SIG-M5 treated with dmso at 0.1 percent for 504 hours (cell line): ENCODE data around the gene SPARC.
"Not testable (repeated sequence)": the region's sequence is repeated elsewhere in the genome, so short reads cannot be mapped to it uniquely, and the experiment has no call there.

ENCODE experiments used
- DNase-seq: peaks from one replicate; lab custom pipeline; 2025; ENCODE audit not compliant: unreplicated experiment; lab: John Stamatoyannopoulos, UW

SPARC gene

DNA sequence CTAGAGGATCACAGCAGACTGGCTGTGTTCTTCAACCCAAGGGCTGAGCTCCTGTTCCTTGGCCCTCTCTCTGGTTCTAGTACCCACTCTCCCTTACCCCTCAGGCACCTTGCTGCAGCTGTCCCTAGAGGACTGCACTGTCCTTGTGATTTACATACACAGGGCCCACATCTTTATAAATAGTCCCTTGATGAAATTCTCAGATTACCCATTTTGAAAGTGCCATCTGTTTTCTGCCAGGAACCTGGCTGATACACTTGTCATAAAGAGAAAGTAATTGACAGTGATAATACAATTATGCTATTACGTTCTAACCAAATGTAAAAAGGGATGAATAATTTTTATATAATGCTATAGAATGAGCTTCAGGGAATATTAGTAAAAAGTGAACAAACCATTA, 16.5 kb upstream of the SPARC start:
- no peak for DNase-seq

DNA sequence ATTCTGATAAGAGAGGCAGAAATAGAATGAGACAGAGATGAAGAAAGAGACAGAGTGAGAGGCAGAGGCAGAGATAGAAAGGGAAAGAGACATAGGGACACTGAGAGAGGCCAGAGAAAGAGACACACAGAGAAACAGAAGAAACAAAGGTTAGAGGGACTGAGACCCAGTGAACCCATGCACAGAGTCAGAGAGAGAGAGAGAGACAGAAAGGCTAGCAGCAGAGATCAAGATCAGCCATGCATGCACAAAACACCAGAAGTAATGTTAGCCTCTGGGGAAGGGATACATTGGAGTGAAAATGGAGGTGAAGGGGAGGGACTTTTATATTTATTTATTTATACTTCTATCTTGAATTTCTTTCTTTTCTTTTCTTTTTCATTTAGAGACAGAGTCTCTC, 14.1 kb upstream of the SPARC start:
- DNase-seq, result no peak

DNA sequence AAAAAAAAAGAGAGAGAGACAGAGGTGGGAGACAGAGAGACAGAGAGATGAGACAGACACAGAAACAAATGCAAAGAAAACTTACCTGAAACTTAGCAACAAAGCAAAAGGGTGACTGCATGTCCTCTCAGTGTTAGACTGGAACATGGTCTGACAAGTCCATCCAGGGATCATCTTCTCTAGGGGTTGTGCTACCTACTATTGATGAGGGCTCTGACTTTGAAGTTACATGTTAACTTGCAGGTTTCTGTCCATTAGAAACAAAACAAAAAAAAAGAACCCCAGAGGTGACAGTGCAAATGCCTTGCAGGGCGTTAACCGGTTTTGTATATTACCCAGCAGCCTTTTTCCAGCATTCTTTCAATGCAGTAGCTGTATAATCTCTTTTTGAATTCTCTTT, 13.6 kb upstream of the SPARC start:
- DNase-seq, result no peak

DNA sequence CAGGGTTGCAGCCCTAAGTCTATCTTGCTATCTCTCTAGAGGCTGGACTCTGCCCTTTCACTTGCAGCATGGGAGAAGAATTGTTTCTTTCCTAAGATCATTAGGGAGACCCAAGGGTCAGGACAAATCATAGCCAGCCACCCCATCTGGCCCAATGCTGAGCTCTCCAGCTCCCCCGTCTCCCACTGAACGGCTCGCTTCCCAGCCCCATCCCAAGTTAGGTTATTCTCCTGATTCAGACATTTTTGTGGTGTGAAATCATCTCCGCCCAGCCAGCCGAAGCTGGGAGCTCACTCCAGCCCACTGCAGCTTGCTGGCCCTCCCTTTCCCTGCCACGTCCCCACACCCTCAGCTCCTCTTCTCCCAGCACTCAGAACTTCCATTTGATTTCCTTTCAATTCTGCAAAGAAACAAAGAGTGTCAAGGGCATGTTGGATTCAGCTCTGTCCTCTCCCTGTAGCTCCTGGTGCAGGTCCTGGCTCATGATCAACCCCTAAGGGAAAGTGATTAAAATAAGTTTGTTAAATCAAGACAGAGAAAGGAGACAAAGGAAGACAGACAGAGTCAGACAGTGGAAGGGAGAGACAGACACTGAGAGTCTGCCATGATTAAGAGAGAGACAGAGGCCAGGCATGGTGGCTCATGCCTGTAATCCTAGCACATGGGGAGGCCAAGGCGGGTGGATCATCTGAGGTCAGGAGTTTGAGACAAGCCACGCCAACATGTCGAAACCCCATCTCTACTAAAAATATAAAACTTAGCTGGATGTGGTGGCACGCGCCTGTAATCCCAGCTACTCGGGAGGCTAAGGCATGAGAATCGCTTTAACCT, 12.6 kb upstream of the SPARC start:
- no peak for DNase-seq

DNA sequence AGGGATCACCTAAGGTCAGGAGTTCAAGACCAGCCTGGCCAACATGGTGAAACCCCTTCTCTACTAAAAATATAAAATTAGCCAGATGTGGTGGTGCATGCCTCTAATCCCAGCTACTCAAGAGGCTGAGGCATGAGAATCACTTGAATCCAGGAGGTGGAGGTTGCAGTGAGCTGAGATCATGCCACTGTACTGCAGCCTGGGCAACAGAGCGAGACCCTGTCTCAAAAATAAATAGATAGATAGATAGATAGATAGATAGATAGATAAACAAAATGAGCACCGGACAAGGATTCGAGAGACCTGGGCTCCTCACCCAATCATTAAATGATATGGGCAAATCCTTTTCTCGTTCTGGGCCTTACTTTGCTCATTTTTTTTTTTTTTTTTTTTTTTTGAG, 11.4 kb upstream of the SPARC start:
- not testable (repeated sequence) for DNase-seq

DNA sequence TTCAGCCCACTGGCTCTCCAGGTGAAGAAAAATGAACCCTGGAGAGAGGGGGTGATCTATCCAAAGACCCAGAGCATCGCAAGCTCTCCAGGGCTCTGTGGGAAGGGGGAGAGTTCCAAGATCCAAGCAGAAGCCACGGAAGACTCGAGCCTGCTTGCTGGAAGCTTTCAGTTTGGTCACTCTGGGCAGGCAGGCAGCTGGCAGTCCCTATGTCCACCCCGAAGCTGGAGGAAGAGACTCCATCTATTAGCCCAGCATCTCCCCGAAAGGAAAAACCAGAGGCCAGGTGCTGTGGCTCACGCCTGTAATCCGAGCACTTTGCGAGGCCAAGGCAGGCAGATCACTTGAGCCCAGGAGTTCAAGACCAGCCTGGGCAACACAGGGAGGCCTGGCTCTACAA, 10.7 kb upstream of the SPARC start:
- DNase-seq, result no peak

DNA sequence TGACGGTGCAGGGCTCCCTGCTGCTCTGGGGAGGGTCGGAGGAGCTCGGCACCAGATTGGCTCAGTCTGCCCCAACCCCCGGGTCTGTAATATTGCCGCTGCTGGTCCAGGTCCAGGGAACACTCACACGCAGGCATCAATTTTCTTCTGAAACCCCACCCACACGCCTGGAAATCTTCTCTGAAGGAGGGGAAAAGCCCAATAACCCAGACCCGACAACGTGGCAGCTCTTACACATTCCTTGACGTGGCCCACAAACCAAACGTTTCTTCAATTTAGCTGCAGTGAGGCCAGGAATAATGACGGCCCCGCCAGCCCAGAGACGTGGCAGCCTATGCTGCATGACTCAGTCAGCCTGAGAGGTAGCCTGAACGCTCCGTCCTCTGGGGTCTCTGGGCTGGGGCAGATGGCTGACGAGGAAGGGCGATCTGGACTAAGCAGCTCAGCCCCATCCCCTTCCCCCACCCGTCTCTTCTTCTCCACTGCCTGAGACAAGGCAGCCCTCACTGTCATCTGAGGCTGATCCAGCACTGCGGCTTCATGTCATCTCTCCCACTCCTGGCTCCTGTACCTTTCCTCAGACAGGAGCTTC, 9.9 kb upstream of the SPARC start:
- no peak for DNase-seq

DNA sequence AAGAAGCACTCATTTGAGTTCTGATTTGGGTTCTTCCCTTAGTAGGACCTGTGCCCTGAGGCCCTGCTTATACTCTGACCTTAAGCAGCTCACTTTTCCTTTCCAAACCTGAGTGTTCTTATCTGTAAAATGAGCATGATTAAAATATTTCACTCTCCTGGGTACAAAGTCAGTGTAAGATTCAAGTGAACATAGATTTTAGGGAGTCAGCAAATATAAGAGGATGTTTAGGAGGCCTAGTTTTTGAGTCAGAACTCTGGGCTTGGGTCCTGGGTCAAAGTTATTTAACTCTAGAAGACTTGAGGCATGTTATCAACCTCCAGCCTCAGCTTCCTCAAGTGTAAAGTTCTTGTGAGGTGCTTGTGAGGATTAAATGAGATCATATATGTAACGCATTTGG, 8.7 kb upstream of the SPARC start:
- DNase-seq, result no peak

DNA sequence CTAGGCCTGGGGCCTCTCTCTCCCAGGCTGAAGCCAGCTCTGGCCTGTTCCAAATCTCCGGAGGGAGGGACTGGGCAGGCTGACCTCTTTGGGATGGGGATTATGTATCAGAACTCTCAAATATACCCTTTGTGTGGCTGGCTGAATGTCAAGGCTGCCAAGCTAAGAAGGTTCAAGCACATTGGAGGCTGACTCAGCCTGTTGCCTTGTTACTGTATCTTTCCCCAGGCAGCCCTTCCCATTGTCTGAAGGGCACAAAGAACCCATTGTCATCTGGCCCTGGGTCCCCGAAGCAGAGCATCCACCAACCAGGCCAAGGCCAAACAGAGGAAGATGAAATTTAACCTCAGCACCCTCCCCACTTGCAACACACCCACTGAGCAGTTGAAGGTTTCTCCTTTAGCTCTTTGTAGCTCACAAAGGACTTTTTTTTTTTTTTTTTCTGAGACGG, 7.3 kb upstream of the SPARC start:
- no peak for DNase-seq

DNA sequence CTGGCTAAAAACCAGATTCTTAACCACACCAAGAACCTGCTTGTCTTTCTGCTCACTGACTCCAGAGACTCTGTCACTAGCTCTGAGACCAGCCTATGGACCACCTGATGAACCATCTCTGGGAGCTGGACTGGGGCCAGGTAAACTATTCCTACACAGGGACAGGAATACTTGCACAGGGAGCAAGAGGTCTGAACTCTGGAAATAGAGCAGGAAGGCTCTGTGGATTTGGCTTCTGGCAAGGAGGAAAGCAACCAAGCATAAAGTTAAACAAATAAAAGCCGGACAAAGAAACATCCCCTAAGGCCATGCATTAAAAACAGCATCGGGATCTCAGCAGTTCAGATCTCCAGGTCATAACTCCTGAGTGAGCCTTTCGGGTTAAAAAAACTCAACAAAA, 5.6 kb upstream of the SPARC start:
- DNase-seq, result no peak

DNA sequence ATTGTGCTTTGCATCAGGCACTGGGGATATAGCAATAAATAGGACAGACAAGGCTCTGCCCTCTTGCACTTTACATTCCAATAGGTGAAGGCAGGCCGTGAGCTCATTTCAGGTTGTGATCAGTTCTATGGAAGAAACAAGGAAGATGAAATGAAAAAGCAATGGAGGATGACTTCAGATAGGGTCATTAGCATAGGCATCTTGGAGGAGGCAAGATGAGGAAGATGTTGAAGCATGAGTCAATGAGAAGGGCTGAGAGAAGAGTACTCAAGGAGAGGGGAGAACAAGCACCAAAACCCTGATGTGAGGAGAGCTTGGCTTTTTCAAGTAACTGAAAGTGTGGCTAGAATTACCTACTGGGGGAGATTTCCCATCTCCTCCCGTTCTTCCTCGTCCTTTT, 5.0 kb upstream of the SPARC start:
- no peak for DNase-seq

DNA sequence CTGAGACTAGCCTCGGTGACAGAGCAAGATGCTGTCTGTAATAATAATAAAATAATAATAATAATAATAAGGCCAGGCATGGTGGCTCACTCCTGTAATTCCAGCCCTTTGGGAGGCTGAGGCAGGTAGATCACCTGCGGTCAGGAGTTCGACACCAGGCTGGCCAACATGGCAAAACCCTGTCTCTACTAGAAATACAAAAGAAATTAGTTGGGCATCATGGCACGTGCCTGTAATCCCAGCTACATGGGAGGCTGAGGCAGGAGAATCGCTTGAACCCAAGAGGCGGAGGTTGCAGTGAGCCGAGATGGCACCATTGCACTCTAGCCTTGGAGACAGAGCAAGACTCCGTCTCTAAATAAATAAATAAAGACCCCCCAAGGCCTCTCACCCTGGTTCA, 2.9 kb upstream of the SPARC start:
- not testable (repeated sequence) for DNase-seq

DNA sequence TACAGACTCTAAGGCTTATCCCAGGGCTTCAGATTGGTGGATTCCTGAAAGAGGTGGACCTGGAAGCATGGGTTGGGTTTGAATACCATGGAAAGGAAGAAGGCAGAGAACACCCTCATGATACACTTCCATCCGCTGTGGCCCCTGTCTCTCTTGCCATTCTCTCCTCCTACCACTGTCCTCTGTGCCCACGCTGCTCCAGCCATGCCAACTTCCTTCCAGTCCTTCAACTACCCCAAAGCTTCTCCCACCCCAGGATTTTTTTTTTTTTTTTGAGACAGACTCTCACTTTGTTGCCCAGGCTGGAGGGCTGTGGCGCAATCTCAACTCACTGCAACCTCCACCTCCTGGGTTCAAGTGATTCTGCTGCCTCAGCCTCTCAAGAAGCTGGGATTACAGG, 1.7 kb upstream of the SPARC start:
- no peak for DNase-seq

DNA sequence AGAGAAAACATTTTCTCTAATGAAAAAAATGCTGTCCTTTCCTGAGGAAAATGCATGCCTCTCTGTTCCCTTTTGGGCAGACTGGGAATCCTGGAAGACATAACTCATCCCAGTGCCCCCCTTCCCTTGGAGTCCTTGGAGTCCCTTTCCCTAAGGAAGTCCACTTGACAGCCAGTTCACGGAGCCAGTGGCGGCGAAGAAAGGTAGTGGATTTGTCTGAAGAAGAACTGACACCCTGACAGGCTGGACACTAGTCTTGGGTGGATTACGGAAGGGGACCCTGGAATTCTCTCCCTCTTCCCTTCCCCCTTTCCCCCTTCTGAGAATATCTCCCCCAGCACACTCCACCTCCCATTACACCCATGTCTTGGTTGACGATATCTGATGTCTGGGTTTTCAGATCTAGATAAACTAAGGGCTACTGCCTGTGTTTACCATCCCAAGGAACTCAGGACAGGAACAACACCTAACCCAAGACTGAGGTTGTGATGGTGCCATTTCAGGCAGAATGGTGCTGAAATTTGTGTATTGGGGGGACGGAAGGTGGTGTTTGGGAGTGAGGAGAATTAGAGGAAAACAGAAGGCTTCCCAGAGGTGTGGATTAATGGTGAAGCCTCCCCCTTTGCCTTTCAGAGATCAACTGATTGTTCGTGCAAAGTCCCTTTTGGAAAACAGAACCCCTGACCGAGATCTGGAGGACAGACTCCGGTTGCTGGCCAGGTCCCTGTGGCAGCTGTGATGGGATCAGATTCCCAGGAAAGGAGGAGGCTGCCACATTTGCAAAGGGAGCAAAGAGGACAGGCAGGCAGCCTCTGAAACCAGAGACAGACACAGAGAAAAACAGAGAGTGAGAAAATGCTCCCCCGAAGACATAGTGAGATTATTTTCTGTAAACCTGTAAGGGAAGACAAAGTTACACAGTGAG, 704 bp downstream of the SPARC start:
- DNase-seq, result no peak

DNA sequence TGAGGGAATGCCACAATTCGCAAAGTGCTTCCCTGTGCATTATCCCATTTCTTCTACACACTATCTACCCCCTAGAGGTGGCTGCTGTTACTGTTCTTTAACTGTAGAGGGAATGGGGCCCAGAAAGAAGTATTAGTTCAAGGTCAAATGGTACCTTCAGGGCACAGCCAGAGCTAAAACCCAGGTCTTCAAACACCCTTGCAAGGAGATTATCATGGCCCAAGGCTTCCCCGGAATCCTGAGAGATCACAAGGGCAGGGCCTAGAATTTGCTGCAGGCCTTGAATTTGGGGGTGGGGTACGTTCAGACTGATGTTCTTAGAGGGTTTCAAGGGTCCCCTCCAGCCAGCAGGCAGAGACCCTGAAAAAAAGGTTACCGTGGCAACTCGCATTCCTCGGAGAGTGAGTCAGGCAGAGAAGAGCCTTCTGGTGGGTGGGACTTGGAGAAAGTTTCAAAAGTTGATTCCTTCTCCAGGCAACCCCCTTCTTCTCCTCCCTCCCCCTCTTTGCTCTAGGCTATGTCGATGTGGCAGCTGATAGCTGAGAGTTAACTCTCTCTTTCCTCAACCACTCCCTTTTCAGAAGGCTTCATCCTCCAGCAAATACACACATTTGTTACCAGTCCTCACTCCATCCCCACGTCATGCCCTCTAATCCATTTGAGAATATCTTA, 1.9 kb downstream of the SPARC start:
- peak; percentile 27 for DNase-seq

DNA sequence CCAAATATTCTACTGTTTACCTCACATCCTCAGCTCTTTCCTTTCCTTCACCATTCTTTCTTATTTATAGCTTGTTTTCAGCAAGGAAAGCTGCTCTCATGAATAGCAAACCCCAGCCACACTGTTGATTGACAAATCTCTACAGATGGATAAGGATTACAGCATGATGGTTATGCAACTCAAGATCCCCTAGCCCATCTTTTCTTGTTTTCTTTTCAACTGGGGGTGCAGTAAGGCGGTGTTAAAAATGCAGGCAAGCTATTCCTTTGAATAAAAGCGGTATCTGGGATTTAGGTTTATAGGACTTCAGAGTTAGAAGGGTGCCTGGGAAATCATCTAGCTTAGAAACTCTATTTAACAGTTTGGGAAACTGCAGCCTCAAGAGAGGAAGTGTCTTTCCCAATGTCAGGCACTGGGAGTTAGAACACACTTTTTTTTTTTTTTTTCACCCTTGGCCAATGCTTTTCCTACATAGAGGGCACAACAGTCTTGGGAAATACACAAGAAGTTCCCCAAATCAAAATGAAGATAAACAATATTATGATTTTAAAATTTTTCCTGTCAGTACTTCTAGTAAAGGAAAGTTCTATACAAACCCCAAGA, 2.6 kb downstream of the SPARC start:
- DNase-seq, result peak; percentile 50

DNA sequence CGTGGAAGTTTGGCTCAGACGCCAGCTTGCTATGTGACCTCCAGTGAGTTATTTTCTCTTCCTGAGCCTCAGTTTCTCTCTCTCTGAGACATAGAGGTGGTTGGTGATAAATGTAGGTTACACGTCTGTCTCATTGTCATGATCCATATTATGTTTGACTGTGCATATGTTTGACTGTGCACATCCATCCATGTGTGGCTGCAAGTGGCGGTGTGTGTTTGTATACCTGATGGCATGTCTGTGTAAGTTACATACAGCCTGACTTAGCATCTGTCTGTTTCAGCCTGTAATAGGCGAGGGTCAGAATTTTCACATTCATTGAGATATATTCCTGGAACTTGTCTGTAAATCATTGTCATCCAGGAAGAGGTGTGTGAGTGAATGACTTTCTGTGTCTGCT, 3.3 kb downstream of the SPARC start:
- DNase-seq, result no peak

DNA sequence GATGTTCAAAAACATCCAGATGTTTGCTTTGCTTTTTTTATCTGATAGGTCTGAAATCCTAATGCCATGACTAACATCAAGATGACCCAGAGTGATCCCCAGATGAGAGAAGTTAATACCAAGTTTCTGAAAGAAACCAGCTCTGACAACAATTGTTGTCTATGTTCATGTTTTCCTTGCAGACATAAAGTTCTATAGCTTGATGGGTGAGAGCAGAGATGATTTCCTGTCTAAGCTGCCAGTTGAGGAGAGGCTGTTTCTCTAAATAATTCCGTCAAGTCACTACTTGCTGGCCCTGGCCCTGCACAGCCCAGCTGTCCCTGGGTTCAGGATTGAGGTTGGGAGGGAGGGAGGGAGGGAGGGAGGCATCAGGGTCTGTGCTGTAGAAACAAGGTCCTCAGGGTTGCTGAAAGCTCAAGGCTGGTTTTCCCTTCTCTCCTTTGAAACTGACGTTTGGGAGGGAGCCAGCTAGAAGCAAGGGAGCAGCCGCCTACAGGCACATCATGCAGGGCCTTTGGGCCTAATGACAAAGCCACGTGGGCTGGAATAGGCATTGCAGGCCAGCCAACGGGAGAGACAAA, 3.9 kb downstream of the SPARC start:
- no peak for DNase-seq

DNA sequence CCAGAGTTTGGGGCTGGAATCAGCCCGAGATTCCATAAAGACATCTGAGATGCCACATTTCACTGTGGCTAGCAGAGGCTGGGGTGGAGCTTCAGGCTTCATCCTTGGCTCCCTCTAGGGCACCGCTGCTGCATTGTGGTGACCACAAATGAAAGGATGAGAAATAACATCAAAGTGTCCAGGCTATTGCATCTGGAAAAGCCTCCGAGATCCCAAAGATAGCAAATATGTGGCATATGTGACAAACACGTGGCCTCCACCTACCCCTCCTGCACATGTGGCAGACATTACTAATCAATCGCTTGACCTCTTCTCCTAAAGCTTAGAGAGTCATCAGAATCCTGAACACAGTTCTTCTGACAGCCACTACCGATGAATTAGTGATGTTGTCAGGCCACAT, 4.5 kb downstream of the SPARC start:
- no peak for DNase-seq

DNA sequence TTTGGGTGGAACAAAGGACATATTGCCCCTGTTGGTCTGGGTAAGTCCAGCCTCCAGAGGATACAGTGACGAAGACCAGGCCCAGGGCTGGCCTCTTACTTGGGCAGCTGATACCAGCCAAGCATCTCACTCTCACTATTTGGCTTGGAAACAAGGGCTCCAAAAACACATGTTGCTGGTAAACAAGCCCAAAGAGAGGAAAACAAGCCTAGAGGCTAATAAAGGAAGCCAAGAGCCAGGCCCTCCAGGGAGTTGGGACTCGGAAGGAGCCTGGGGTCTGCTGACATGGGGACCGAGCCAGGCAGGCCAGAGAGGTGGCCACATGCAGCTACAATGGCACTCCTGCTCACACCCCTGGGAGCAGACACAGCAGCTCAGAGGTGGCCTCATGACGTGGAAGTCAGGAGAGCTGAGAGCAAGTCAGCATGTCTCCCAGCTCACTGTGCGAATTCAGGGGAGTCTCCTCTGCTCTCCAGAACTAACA, 5.7 kb downstream of the SPARC start:
- no peak for DNase-seq
